ENCODE data around the gene TMEM59.
"Not testable (repeated sequence)": the region's sequence is repeated elsewhere in the genome, so short reads cannot be mapped to it uniquely, and the experiment has no call there.

Gene TMEM59

DNA sequence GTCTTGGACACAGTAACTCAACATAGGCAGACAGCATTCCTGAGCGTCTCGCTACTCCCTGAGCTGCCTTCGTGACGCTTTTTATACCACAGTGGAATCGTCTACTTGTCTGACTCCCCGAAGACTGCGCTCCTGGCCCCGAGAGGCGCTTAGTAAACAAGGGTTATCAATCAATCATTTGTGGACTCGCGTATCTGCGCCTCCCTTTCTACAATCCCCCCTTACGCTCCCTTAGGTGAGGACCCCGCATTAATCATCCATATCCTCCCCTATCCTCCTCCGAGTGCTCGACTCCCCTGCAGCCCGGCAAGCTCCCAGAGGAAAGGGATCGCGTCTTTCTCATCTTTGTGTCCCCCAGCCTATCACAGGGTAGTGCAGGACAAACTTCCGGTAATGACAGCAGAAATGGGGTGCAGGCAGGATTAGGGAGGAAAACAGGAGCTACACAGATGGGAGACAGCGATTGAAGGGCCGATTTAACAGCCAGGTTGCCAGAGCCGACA lies 522 bp downstream of the TMEM59 start:
- DNase-seq: peak; percentile 13

DNA sequence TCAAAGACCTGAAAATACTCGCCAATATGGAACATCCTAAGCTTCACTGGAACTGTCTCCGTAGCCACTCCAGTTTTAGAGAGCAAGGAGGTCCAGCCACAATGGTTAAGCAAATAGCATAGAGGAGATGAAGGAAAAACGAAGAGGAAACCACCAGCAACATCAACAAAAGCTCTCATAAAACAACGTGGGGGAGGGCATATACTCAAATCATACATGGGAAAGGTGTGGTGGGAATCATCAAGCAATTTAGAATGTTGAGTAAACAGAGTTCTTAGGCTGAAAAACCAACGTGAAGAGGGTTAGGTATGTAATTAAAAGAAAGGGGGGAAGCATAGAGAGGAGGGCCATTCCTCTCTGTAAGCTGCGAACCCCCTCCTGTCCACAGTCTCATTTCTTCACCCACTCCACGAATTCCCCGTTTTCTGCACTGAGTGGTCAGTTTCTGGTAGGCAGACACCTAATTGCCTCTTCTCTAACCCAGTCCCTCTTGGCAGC lies 1.0 kb downstream of the TMEM59 start:
- DNase-seq: no peak

DNA sequence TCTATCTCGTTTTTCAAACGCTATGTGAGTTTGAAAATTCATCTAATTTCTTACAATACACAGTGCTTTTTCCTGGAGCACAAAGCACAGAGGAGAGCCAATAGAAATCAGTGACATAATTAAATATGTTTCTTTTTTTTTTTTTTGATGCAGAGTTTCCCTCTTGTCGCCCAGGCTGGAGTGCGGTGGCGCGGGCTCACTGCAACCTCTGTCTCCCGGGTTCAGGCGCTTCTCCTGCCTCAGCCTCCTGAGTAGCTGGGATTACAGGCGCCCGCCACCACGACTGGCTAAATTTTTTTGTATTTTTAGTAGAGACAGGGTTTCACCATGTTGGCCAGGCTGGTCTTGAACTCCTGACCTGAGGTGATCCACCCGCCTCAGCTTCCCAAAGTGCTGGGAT lies 2.6 kb downstream of the TMEM59 start:
- DNase-seq: not testable (repeated sequence)

DNA sequence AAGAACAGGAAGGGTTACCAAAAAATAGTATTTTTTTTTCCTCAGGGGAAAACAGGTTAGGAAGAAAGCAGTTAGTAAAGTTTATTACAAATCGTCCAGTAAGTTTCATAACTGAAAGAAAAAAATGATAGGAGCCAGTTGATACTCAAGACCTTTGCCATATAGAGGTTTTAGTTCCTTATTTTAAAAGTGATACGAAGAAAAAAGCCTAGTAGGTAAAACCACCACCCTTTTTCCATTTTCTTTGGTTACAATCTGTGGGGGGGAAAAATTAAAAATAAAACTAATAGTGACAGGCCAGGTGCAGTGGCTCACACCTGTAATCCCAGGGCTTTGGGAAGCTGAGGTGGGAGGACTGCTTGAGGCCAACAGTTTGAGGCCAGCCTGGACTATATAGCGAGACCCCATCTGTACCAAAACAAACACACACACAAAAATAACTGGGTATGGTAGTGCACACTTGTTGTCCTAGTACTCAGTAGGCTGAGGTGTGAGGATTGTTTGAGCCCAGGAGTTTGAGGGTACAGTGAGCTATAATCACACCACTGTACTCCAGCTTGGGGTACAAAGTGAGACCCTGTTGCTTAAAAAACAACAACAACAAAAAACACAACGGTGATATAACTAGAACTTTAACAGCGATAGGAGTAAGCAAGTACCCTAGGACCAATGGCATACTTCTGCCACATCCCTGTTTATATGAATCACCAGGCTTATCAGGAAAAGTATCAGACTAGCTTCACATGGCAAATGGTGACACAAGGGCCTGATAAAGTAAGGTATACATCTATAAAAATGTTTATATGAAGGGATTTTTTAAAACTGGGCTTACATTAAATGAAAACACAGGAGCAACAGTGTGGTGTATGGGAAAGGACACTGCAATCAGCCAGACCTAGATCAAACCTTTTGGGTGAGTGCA lies 5.4 kb downstream of the TMEM59 start:
- no peak for DNase-seq

DNA sequence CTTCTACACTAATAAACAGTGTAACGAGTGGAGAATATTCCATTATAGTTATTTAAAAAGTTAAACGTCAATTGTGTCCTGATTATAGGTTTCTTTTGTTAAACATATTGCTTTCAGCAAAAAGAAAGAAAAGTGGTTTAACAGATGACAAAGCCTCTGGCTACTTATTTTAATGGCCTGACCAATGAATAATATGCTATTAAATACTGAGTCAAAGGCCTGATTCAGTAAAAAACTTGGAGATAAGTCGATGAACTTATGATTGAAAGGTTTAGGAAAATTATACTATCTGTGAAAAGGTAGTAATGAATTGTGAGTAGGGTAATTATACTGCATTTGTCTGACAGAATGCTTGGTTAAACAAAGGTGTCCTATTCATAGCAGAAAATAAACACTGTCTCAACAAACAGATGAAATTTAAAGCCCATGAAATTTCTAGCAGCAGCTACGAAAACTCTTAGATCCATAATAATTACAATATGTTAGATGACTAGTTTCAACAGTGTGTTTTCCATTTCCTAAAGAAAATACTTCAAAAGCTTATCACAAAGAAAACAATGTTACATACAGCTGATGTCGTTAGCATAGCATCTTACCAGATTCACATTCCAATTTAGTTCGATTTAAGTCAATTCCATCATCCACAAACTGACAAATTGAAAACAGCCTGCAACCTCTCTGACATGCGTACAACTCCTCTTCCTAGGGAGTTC lies 6.2 kb downstream of the TMEM59 start:
- DNase-seq: no peak

GRCh38 chr1:54045496-54045895 lies 7.5 kb downstream of the TMEM59 start:
- no peak for DNase-seq

DNA sequence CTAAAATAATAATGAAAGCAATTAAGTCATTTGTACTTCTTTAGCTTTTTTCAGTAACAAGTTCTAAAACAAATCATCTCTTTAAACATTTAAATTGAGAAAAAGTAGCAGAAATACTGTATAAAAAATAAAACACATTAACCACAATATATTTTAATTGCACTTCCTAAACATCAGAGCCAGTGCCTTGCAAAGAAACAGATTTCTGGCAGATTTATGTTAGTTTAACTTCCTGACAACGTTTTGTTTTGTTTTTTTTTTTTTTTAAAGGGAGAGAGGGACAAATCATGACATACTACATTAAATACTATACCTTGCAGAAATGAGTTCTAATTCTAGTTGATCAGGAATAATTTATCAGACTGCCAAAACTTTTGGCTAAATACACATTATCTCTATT lies 11.2 kb downstream of the TMEM59 start:
- DNase-seq: no peak

- DNase-seq: no peak
Measured at GRCh38 chr1:54037476-54037875, 15.5 kb downstream of the TMEM59 start.

GRCh38 chr1:54028306-54029251 lies 24.4 kb downstream of the TMEM59 start:
- DNase-seq: no peak

DNA sequence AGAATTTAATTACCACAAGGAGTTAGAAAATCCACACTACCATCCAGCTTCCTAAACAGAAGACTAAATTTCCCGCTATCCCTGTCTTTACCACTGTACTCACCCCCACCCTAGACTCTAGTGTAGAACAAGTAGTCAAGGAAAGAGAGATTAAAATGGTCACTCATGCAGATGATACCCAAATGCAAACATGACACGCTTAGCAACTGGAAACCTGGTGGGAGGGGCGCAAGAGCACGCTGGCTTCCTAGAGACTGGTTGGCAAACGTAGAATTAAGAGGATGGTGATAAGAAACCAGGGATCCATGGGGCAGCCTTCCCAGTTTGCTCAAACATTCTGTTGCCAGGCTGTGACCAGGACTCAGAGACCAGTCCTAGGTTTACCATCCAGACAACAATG lies 25.2 kb downstream of the TMEM59 start:
- no peak for DNase-seq

GRCh38 chr1:54024811-54025210 lies 28.2 kb downstream of the TMEM59 start:
- not testable (repeated sequence) for DNase-seq

- no peak for DNase-seq
Measured at GRCh38 chr1:54024358-54024757, 28.6 kb downstream of the TMEM59 start.

GRCh38 chr1:54019562-54020176 lies 33.3 kb downstream of the TMEM59 start:
- not testable (repeated sequence) for DNase-seq

DNA sequence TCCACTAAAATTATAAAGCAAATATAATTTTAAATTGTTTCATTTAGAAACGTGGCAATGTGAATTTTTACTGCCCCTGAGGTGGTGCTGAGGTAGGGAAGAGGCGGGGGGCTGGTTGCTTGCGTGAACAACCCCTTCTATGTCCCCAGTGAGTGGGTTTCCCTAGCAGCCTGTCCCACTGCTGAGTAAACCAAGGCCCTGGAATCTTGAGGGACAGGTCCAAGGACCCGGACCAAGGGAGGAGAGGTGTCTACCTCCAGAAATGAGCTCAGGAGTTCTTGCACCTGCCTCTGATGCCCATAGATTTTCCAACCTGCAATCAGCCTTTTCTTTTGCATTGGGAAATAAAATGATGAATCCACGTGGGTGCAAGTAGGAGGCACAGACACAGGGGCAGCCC lies 34.4 kb downstream of the TMEM59 start:
- DNase-seq: no peak

GRCh38 chr1:54017979-54018378 lies 35.0 kb downstream of the TMEM59 start, which contains the start of gene LDLRAD1:
LDLRAD1 (minus strand) TSS chr1:54018186; CDS start chr1:54018112, 74 bp downstream.
- DNase-seq: no peak

DNA sequence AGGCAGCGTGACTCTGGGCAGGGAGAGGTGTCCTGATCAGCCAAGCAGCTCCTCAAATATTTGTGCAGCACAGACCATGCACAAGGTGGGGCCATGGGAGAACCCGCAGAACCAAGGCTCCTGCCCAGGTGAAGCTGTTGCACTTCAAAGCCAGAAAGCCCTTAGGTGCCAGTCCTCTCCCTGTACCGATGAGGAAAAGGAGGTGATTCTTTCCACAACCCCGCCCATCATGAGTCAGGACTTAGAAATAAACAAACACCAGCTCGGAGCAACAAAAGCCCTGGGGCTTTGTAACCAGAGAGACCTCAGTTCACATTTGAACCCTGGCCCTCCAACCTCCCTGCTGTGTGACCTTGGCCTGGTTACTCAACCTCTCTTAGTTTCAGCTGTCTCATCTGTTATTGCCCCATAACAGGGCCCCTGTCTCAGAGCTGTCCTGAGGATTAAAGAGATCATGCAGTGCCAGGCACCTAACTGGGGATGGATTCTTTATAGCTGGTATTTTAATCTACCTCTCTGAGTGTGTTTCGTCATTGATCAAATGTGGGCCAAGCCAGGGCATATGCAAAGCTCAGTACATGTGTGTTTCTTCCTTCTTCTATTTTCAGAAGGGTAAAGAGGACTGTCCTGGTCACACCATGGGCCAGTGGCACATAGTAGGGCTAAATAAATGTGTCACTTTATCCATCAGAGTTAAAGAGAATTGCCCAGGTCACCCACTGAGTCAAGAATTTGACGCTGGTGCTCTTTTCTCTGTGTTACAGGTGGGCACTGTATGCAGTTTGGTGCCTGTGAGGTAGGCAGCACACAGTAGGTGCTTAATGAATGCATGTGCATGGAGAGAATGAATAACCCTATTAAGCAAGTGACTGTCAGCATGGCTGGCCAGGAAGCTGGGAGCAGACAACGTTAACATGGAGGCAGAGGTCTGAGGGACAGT lies 36.4 kb downstream of the TMEM59 start:
- no peak for DNase-seq

- DNase-seq: no peak
Measured at GRCh38 chr1:54014009-54014629, 38.9 kb downstream of the TMEM59 start.

GRCh38 chr1:54013393-54014008 lies 39.5 kb downstream of the TMEM59 start:
- DNase-seq: no peak

- no peak for DNase-seq
Measured at GRCh38 chr1:54012863-54013262, 40.1 kb downstream of the TMEM59 start.

DNA sequence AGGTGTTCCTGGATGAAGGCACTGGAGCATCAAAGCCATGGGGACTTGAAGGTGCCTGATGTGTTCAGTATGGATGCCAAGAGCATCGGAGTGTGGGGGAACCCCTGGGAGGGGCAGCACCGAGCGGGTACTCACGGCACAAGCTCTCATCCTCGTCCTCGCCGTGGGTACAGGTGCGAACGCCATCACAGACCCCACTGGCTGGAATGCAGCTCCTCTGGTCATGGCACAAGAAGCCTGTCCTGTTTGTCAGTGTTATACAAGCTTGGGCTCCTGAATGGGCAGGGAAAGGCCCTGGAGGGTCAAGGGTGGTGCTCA lies 41.0 kb downstream of the TMEM59 start:
- no peak for DNase-seq

Measured in stimulated activated CD4-positive, alpha-beta T cell treated with anti-CD3 and anti-CD28 coated beads, Interleukin-4, amount 100 ng/mL, for 1 hour (primary cell).